ENCODE measurements around the gene PIK3R6. TPM values are rescaled to one million over a fixed set of nuclear protein-coding genes. Genes with fewer than 3 reads are reported as not detected.

Gene PIK3R6
- total and polyA plus RNA-seq, 2 of the 4 experiments (the other 2 are of a cell fraction), result not detected

- Histone ChIP-seq H4K5ac (ENCODE audit: low read depth, low read length) (no peak overlapping the region), H3K4me3 (ENCODE audit: insufficient read depth, low read depth, low read length) (no peak overlapping the region), H2BK20ac (ENCODE audit: low read depth, low read length) (no peak overlapping the region), H2BK5ac (ENCODE audit: low read depth, low read length, poor library complexity, severe bottlenecking) (no peak overlapping the region), H3K27ac (ENCODE audit: insufficient read depth, low read length) (no peak overlapping the region), H3K18ac (ENCODE audit: low read depth, low read length) (no peak overlapping the region), H3K56ac (ENCODE audit: extremely low read depth, insufficient read depth, low read length) (no peak overlapping the region), H3K4ac (ENCODE audit: low read depth, low read length) (no peak overlapping the region), H4K20me1 (ENCODE audit: insufficient read depth, low read length) (no peaks in the 10 kb centered on the region), H2AFZ (replicated peaks; ENCODE audit: low read length, poor library complexity) (no peak overlapping the region), H3K27me3 (ENCODE audit: control insufficient read depth, insufficient read depth, low read length) (peaks cover 5% of the 10 kb centered on the region), H3K14ac (replicated peaks; ENCODE audit: low read depth, low read length) (no peak overlapping the region), H2AK9ac (replicated peaks; ENCODE audit: low read depth, low read length, poor library complexity) (no peak overlapping the region), H3K79me1 (ENCODE audit: low read depth in 1 of 2, low read length in 2 of 2) (no peaks in the 10 kb centered on the region), H3K36me3 (ENCODE audit: control insufficient read depth, insufficient read depth, low read length) (no peaks in the 10 kb centered on the region), H4K8ac (ENCODE audit: low read depth in 2 of 2, low read length in 2 of 2) (no peak overlapping the region), H3K23ac (ENCODE audit: low read depth, low read length) (no peak overlapping the region), H3K9ac (ENCODE audit: low read depth, low read length) (no peak overlapping the region), H2BK120ac (ENCODE audit: low read depth, low read length) (no peak overlapping the region), H2BK15ac (ENCODE audit: low read depth, low read length) (no peak overlapping the region), H3K4me2 (ENCODE audit: low read depth, low read length) (no peak overlapping the region), H2AK5ac (ENCODE audit: low read depth, low read length) (no peak overlapping the region), H3K9me3 (ENCODE audit: control insufficient read depth, insufficient read depth, low read length) (no peaks in the 10 kb centered on the region), H4K91ac (ENCODE audit: insufficient read depth, low read depth, low read length) (no peak overlapping the region), H3K9me1 (ENCODE audit: insufficient read depth, low read length) (no peaks in the 10 kb centered on the region), H3K4me1 (ENCODE audit: control insufficient read depth, insufficient read depth, low read length) (no peaks in the 10 kb centered on the region)
- no CpG with 5 or more reads among the region's 1 CpG for WGBS, 2 experiments (ENCODE audit: extremely low coverage in 2 of 2, insufficient read length in 1 of 2)
- intact Hi-C loops (cut with micrococcal nuclease), result no loop called here
- POLR2A ChIA-PET (ENCODE audit: unreplicated experiment), result no interaction called here
- TF ChIP-seq NFE2L2 (IDR thresholded peaks at IDR 0.05; ENCODE audit: low read depth, low read length), result no peak
- no peak for TF ChIP-seq MXI1 (IDR thresholded peaks at IDR 0.05; ENCODE audit: borderline replicate concordance, low read depth, low read length)
- no peak for TF ChIP-seq MAZ (IDR thresholded peaks at IDR 0.05; ENCODE audit: borderline replicate concordance, low read depth, low read length)
- no peak for TF ChIP-seq RFX5 (IDR thresholded peaks at IDR 0.05; ENCODE audit: low read depth, low read length)
- no peak for TF ChIP-seq ELK1 (IDR thresholded peaks at IDR 0.05; ENCODE audit: borderline replicate concordance, low read depth, low read length)
- no peak for TF ChIP-seq CTCF (conservative IDR thresholded peaks at IDR 0.05; ENCODE audit: low read depth, low read length)
- TF ChIP-seq FOS (IDR thresholded peaks at IDR 0.05; ENCODE audit: low read depth, low read length), result no peak
- CTCF ChIA-PET, result interaction anchor here (2.1 kb wide), 1 partner anchor 9 kb away, joined by 9 read pairs; no protein-coding TSS in a partner anchor
- in situ Hi-C loops (cut with MboI; ENCODE audit: low sequenced_read_pairs), result loop anchor here (25.0 kb wide), 1 partner anchor 760 kb away; no protein-coding TSS in a partner anchor
- BruUV-seq (replicated peaks), result no TSS peak
- DNase-seq, result no peak
- dilution Hi-C loops (cut with HindIII; ENCODE audit: low sequenced_read_pairs, unreplicated experiment), result no loop called here
- no peak for ATAC-seq (ENCODE audit: low read depth)
Observed at GRCh38 chr17:8776881-8777280, 90.6 kb downstream of the PIK3R6 start.
